GM18517 (cell line): ENCODE measurements around the gene ARHGEF16.

Experiments
- ATAC-seq: cut with Tn5 transposase; IDR thresholded peaks from one replicate; pipeline ENCODE4 v1.9.1; 2021; ENCODE audit warnings: mild to moderate bottlenecking, moderate library complexity; ENCODE audit not compliant: unreplicated experiment

ARHGEF16 gene

GRCh38 chr1:3455670-3456448 is 1.4 kb downstream of the ARHGEF16 start:
- no peak for ATAC-seq

- no peak for ATAC-seq
Observed at GRCh38 chr1:3456449-3456963, 2.0 kb downstream of the ARHGEF16 start.

GRCh38 chr1:3456964-3457909 is 2.8 kb downstream of the ARHGEF16 start:
- ATAC-seq: no peak

- no peak for ATAC-seq
Observed at GRCh38 chr1:3457910-3458883, 3.7 kb downstream of the ARHGEF16 start.

- no peak for ATAC-seq
Observed at GRCh38 chr1:3459051-3459908, 4.8 kb downstream of the ARHGEF16 start.

- no peak for ATAC-seq
Observed at GRCh38 chr1:3459940-3460671, 5.6 kb downstream of the ARHGEF16 start.

- ATAC-seq: no peak
Observed at GRCh38 chr1:3460672-3461131, 6.2 kb downstream of the ARHGEF16 start.

GRCh38 chr1:3461238-3461933 is 6.9 kb downstream of the ARHGEF16 start:
- no peak for ATAC-seq

- no peak for ATAC-seq
Observed at GRCh38 chr1:3461934-3462275, 7.4 kb downstream of the ARHGEF16 start.

- ATAC-seq: no peak
Observed at GRCh38 chr1:3462356-3463012, 8.0 kb downstream of the ARHGEF16 start.

- ATAC-seq: no peak
Observed at GRCh38 chr1:3463013-3463385, 8.5 kb downstream of the ARHGEF16 start.

- no peak for ATAC-seq
Observed at GRCh38 chr1:3463408-3463863, 9.0 kb downstream of the ARHGEF16 start.

GRCh38 chr1:3463891-3464648 is 9.6 kb downstream of the ARHGEF16 start:
- no peak for ATAC-seq

GRCh38 chr1:3464649-3465025 is 10.2 kb downstream of the ARHGEF16 start:
- ATAC-seq: no peak

- ATAC-seq: no peak
Observed at GRCh38 chr1:3465091-3465934, 10.8 kb downstream of the ARHGEF16 start.

- no peak for ATAC-seq
Observed at GRCh38 chr1:3465935-3466321, 11.5 kb downstream of the ARHGEF16 start.
